ENCODE measurements around the gene ABCB11.
"Not testable (repeated sequence)": the region's sequence is repeated elsewhere in the genome, so short reads cannot be mapped to it uniquely, and the experiment has no call there.

The ABCB11 gene

DNA sequence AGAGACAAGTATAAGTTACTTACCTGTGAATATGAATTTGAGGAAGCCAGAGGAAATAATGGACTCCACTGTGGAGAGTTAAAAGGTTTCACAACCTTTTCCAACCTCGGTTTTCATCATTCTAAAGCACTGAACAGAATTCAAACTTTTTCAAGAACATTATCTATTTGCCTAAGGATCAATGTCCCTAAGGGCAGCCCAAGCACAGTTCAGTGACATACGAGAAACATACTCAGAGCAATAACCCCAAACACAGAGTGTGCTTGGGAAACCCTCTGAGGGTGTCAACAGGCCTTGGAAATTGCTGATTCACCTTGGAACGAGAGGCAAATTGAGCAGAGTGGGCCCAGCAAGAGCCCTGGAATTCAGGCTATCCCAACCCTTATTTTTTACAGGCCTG is at the start of gene ABCB11:
ABCB11 (minus strand) TSS at position 123 of the 400 bp plus-strand sequence. CDS start 13,199 bp downstream, outside the sequence.
- DNase-seq, result no peak

DNA sequence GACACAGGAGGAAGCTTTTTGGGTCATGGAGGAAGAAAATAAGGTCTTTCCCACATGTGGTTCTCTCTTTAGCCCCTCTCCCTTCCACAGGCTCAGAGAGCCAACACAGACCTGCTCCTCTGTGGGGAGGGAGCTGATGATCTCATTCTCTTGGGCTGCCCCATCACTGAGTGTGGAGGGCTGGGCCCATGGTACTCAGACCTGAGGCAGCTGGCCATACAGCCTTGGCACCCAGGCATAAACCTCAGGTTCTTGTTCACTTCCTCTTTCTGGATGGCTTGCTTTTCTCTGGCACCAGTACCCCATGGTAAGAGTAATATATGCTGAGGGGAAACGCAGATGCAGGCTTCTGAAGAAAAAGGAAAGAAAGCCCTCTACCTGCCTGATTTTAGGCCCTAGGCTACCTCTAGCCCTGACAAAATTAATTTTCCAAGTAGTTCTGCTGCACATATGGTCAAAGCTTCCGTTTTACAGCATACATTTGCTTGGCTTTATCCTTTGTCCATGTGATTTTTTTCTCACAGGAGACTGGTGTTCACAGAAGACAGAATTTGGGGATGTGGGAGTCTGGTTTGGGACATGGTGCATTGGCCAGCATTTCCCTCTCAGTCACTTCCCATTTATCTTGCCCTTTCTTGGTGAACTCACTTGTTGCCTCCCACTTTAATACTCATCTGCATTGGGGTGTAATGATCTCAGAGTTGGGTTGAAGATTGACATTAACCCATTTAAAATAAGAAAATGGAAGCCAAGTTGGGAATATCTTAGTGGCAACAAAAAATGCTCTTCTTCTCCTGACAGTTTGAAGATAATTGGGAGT is 49.3 kb upstream of the ABCB11 start:
- no peak for DNase-seq

DNA sequence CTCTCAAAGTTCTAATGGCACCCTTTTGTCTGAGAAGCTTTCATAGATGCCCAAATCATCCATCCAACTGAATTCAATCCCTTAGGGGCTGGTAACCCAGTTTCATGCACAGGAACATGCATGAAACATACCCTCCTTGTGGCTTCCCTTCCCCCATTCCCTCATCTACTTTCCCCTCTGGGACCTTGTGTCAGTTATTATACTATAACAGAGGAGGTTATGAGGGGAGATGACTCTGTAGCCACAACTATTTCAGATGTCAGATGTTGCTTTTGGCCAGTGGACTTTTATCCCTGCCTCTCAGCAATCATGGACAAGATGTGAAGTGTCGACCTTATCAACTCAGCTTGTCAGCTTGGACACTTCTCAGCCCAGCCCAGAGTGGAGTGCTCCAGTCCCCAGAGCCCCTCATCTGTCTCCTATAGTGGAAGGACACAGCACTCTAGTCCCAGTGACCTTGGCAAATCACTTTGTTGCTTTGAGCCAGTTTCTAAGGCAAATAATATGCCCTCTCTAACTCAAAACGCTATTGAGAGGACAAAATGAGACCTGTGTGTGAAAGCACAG is 46.6 kb upstream of the ABCB11 start:
- DNase-seq, result no peak

DNA sequence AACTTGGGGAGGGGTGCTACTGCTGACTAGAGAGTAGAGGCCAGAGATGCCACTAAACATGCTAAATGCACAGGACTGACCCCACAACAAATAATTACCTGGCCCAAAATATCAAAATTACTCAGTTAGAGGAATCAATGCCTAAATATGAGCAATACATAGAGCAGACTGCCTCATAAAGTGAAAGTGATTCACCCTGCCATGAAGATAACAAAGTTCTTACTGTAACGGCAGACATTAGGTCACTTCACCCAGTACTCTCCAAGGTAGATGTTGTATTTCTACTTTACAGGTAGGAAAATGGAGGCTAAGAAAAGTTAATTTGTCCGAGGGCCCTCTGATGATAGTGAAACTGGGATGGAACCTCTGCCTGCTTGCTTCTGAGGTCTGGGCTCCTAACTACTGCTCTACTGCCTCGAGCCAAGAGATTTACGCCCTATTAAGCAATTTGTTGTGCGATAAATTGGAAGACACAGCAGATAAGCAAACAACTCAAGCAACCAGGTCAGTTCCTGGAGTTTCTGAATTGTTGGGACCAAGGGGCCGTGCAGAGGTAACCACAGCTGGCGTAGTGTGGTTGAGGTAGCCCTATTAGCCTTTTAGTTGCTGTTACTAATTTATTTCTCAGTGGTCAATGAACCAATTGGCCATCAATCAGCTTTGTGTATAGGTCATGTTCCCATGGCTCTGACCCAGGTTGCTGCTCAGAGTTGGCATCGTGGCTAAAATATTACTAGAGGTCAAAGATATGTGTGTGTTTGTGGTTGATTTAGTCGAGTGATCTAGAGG is 43.0 kb upstream of the ABCB11 start:
- no peak for DNase-seq

DNA sequence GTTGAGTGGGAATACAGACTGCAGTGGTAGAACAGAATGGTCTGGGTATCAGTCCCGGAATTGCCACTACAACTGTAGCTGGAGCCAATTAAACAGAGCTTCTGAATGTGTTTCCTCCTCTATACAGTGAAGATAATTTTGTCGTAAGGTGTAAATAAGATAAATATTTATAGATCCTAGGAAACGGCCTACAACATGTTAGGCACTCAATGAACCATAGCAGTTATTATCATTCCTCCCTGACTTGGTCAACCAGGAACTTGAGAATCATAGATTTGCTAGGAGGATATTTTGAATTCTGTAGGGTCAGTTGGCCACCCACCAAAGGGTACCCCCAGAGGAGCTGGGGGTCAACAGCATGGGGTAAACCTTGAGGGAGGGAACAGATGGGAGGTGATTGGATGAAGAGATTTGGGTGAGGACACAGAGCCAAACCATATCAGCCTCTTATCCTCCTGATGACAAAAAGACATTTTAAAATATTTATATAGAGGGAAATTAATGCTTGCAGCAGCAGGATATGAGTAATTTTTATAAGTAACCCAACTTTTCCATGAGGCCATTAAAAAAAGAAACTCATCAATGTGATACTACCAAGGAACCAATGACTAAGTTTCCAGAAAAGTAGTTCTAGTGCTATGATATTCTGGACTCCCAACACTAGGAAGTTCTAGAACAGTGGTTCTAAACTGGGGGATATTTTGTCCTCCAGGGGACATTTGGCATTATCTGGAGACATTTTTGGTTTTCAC is 42.3 kb upstream of the ABCB11 start:
- DNase-seq, result no peak

DNA sequence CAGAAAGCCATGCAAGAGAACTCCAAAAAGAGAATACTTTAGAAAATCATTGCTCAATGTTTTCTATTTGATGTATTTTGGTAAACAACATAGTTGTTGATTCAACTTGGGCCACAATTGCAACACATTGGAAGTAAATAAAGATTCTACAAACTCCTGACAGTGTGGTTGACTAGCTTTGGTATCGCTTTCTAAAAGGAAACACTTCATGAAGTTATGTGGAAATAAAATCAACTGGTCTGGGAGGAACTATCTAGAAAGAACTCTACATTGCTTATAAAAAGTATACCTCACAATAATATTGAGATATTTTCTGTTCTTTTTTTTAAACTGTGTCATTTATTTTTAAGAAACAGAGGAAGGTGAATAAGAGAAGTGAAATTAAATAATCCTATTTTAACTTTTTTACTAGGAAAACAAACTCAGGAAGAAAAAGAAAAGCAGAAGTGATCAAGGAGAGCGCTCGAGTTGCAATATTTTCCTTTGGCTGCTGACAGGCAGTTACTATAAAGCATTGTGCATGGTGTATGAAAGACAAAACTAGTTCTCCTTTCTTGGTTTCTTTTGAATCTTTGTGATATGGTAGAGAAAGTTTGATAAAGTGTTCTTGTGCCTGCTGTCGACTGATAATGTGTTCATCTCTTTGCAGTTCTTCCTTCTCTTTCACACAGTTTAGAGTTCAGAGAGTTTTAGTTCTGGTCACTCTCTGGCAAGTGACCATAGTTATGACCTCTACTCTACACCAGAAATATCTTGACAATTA is 41.2 kb upstream of the ABCB11 start:
- DNase-seq, result no peak

DNA sequence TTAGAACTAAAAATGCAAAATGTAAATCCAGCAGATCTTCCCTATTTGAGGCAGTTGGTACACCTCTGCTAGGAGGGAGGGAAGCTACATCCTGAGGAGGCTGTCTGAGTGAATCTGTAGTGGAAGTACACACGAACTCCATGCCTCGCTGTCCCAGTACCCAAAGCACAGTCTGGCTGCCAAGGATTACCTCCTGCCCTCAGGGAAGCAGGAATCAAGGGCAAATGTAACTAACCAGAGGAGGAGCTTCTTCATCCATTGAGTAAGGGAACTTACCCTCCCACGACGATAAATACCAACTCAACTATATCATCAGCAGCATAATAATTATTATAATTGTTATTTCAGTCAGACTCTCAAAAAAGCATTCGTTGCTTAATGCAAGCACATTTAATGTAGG is 40.3 kb upstream of the ABCB11 start:
- no peak for DNase-seq

DNA sequence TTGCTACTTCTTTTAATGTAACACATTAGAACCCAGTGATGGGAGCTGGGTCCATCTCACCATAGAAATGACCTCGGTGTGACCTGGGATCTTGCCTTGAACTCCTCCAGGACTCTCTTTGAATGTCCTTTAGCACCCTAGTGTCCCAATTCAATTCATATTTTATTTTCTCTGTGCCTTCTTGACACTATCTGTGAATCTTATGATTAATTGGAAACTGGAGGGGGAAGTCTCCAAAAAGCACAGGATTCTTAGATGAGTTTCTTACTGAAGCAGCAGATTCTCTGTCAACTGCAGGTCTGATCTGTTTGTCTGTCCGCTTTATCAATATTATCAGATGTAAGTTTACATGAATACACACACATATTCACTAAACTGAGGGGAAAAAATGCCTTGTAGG is 38.7 kb upstream of the ABCB11 start:
- no peak for DNase-seq

DNA sequence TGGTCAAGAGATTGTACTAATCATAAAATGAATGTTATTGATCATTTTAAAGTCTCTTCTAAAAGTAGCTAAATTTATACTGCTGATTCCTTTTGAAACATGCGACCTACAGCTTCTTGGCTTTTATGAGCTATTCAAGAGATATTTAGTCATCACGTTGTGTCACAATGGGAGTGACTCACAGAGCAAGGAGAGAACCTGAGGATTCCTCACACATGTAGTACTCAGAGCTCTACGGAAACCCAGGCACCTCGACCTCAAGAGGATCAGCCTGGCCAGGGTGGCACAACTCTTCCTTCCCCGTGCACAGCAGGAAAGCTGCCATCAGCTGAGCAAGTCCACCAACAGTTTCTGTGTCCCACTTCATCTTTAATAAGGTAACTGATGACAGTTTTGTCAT is 38.2 kb upstream of the ABCB11 start, which contains the start of gene DHRS9:
DHRS9 (plus strand) TSS at position 223 of the 400 bp plus-strand sequence. CDS start 12,019 bp downstream, outside the sequence.
- no peak for DNase-seq

DNA sequence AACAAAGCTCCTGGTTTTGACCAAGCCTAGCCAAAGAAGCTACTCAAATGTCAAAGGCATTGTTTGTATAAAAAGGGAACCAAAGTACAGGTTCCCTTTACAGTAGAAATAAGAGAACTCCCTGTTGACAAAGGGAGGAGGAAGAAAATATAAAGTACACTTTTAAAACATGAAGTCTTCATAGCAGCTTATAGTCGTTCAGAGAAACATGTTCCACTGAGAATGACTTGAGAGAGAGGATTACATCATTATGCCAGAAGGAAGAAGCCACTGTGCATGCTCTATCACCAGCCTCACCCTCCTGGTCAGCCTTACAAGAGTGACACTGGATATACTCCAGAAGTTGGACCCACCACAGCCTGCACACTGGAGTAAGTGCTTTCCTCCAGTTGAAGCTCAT is 35.8 kb upstream of the ABCB11 start:
- DNase-seq, result no peak

DNA sequence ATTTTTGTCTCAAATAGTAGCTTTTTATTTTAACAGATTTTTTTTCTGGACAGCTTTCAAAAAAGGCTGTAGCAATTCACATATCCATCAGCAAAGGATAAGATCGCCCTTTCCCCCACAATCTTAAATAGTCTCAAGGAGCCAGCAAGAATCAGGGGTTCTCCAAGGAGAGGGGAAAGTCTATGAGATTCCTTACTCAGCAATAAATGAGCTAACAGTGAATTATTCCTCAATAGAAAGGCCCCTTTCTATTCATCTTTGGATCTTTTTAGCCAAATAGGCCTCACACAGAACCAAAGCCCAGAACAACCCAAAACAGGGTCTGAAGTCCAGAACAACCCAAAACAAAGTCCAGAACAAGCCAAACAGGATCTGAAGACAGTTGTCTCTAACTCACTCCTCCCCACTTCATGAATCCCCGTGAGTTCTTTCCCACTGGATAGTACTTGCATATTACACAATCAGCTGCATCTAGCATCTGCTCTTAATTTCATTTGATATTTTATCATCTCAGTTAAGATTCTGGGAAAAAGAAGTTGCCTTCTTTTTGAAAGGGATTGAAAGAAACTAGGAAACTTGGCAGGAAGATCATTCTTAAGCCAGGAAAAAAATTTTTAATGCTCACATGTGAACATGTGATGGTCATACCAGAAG is 34.9 kb upstream of the ABCB11 start:
- no peak for DNase-seq

DNA sequence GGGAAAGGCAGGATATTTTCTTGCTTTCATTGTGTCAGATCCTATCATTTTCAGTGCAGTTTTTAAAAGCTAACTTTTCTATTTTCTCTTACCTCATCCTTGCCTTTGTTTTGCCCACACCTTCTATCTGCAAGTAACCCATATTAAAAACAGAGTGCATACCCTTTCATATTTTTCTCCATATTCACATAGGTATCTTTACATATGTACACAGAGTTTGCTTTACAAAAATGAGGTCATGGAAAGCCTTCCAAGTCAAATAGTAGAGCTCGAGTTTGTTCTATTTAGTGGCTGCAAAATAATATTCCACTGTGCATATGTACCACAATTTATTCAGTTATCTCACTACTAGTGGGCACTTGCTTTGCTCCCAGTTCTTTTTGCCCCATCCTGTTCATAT is 34.3 kb upstream of the ABCB11 start:
- DNase-seq, result no peak

DNA sequence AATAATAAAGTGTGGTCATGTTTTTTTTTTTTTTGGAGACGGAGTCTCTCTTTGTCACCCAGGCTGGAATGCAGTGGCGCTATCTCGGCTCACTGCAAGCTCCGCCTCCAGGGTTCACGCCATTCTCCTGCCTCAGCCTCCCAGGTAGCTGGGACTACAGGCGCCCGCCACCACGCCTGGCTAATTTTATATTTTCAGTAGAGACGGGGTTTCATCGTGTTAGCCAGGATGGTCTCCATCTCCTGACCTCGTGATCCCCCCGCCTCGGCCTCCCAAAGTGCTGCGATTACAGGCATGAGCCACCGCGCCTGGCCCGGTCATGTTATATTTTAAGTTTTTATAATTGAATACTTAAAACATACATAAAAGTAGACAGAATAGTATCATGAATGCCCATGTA is 33.1 kb upstream of the ABCB11 start:
- DNase-seq, result not testable (repeated sequence)

DNA sequence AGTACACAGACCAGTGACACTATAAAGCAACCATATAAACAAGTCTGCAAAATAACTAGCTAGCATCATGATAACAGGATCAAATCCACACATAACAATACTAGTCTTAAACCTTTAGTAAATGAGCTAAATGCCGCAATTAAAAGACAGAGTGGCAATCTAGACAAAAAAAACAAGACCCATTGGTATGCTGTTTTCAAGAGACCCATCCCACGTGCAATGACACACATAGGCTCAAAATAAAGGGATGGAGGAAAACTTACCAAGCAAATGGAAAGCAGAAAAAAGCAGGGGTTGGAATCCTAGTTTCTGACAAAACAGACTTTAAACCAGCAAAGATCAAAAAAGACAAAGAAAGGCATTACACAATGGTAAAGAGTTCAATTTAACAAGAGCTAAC is 23.5 kb upstream of the ABCB11 start:
- not testable (repeated sequence) for DNase-seq

DNA sequence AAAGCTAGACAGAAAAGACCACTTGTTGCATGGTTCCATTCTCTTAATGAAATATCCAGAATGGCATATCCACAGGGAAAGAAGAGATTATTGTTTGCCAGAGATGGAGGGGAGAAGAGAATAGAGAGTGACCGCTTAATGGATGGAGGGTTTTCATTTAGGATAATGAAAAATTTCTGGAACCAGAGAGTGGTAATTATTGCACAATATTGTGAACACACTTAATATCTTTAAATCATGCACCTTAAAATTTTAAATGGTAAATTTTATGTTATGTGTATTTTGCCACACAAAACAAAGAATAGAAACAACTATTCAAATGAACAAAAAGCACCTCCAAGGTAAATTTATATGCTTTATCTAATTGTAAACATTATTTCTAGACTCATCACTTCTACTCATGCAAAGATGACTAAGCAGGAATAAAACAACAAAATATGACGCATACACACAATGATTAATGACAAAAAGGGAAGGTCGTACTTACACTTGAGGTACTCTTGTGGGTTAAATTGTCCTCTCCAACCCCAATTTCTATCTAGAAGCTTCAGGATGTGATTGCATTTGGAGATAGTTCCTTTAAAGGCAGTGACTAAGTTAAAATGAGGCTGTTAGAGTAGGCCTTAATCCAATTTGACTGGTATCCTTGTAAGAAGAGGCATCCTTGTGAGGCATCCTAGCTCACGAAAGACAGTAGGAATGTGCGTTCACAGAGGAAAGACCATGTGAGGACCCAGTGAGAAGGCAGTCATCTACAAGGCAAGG is 19.5 kb upstream of the ABCB11 start:
- DNase-seq, result no peak

DNA sequence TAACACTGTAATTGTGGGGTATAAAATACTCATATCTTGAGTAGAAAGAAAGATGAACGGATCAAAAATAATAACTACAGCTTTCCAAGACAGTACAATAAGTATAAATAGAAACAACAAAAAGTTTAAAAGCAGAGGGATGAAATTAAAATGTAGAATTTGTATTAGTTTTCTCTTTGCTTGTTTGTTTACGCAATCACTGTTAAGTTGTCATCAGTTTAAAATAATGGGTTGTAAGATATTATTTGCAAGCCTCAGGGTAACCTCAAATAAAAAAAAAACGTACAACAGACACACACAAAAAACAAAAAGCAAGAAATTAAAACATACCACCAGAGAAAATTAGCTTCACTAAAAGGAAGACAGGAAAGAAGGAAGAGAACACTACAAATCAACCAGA is 18.0 kb upstream of the ABCB11 start:
- DNase-seq, result no peak

DNA sequence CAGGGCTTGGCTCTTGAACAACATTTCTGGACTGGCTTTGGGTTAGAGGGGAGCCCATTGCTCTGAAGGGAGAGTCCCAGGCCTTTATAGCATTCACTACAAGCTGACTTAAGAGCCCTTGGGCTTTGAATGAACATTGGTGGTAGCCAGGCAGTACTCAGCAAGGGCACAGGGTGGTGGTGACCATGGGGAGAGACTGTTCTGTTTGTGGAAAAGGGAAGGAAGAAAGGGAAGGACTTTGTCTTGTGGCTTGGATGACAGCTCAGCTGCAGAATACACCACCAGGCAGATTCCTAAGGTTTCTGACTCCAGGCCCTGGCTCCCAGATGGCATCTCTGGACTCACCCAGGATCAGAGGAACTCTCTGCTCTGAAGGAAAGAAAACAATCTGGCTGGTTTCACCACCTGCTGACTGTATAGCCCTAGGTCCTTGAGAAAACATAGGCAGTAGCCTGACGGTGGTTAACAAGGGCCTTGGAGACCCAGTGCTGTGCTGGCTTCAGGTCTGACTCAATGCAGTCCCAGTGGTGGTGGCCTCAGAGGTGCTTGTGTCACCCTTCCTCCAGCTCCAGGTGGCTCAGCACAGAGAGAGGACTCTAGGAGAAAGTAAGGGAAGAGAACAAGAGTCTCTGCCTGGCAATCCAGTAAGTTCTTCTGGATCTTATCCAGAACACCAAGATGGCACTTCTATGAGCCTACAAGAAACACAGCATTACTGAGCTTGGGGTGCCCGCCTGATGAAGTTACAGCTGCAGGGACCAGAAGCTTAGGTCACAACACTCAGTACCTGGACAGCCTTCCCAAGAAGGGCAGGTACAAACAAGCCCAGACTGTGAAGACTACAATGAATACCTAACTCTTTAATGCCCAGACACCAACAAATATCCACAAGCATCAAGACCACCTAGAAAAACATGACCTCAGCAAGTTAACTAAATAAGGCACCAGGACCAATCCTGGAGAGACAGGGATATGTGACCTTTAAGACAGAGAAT is 16.4 kb upstream of the ABCB11 start:
- DNase-seq, result no peak

DNA sequence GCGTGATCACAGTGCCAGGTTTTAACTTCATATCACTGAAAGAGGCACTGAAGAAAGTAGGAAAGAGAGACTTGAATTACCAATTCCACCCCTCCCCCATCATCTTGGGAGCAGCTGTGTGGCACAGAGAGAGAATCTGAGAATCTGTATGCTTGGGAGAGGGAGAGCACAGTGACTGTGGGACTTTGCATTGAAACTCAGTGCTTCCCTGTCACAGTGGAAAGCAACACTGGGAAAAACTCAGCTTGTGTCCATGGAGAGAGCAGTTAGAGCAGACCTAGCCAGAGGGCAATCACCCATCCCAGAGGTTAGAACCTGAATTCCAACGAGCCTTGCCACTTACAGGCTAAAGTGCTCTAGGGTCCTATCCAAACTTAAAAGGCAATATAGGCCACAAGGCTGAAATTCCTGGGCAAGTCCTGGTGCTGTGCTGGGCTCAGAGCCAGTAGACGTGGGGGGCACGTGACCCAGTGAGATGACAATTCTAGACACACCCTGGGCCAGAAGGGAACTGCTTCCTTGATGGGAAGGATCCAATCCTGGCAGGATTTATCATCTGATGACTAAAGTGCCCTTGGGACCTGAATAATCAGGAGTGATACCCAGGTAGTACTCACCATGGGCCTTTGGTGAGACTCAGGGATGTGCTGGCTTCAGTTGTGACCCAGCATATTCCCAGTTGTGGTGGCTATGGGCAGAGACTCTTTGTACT is 15.5 kb upstream of the ABCB11 start:
- DNase-seq, result no peak

DNA sequence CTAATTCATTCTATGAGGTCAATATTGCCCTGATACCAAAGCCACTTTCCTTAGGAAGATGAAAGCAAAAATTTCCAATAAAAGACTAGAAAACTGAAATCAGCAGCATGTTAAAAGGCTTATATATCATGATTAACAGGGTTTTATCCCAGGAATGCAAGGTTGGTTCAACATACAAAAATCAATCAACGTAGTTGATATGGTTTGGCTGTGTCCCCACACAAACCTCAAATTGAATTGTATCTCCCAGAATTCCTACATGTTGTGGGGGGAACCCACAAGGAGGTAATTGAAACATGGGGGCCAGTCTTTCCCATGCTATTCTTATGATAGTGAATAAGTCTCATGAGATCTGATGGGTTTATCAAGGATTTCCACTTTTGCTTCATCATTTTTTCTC is 11.7 kb upstream of the ABCB11 start:
- DNase-seq, result no peak
